ENCODE results near the gene FNDC5.
A peak's percentile ranks its signal among the peaks of the same experiment; 100 is the strongest.

Gene FNDC5

GRCh38 chr1:32881871-32882850 is 11.4 kb upstream of the FNDC5 start:
- H3K4me1 Mint-ChIP-seq (ENCODE audit: low read depth) = peaks cover 7% of the 10 kb centered on the region
- H3K27me3 Mint-ChIP-seq = peaks cover 12% of the 10 kb centered on the region
- no peak overlapping the region for H3K4me3 Mint-ChIP-seq
- no peaks in the 10 kb centered on the region for H3K36me3 Mint-ChIP-seq
- H3K9me3 Mint-ChIP-seq (ENCODE audit: low read depth) = no peaks in the 10 kb centered on the region
- H3K27ac Mint-ChIP-seq = no peak overlapping the region

- no peaks in the 10 kb centered on the region for H3K9me3 Mint-ChIP-seq (ENCODE audit: low read depth)
- peaks cover 6% of the 10 kb centered on the region for H3K4me1 Mint-ChIP-seq (ENCODE audit: low read depth)
- no peaks in the 10 kb centered on the region for H3K36me3 Mint-ChIP-seq
- H3K4me3 Mint-ChIP-seq = no peak overlapping the region
- peaks cover 10% of the 10 kb centered on the region for H3K27me3 Mint-ChIP-seq
- H3K27ac Mint-ChIP-seq = no peak overlapping the region
Observed at GRCh38 chr1:32881291-32881690, 10.6 kb upstream of the FNDC5 start.

- Mint-ChIP-seq H3K4me3 (no peak overlapping the region), H3K4me1 (ENCODE audit: low read depth) (peaks cover 2% of the 10 kb centered on the region), H3K27ac (no peak overlapping the region), H3K36me3 (peaks cover 3% of the 10 kb centered on the region), H3K9me3 (ENCODE audit: low read depth) (no peaks in the 10 kb centered on the region), H3K27me3 (peaks cover 15% of the 10 kb centered on the region)
Observed at GRCh38 chr1:32878637-32879041, 7.9 kb upstream of the FNDC5 start.

GRCh38 chr1:32878183-32878582 is 7.5 kb upstream of the FNDC5 start:
- Mint-ChIP-seq H3K4me3 (no peak overlapping the region), H3K36me3 (peaks cover 3% of the 10 kb centered on the region), H3K9me3 (ENCODE audit: low read depth) (no peaks in the 10 kb centered on the region), H3K4me1 (ENCODE audit: low read depth) (peaks cover 2% of the 10 kb centered on the region), H3K27ac (no peak overlapping the region), H3K27me3 (peaks cover 14% of the 10 kb centered on the region)

GRCh38 chr1:32877211-32878110 is 6.7 kb upstream of the FNDC5 start:
- Mint-ChIP-seq H3K4me1 (ENCODE audit: low read depth) (peaks cover 5% of the 10 kb centered on the region), H3K27ac (no peak overlapping the region), H3K27me3 (peaks cover 17% of the 10 kb centered on the region), H3K36me3 (peaks cover 3% of the 10 kb centered on the region), H3K4me3 (no peak overlapping the region), H3K9me3 (ENCODE audit: low read depth) (no peaks in the 10 kb centered on the region)

GRCh38 chr1:32876341-32877210 is 5.9 kb upstream of the FNDC5 start:
- Mint-ChIP-seq H3K4me3 (no peak overlapping the region), H3K36me3 (peaks cover 3% of the 10 kb centered on the region), H3K27me3 (peaks cover 22% of the 10 kb centered on the region), H3K9me3 (ENCODE audit: low read depth) (no peaks in the 10 kb centered on the region), H3K27ac (no peak overlapping the region), H3K4me1 (ENCODE audit: low read depth) (peaks cover 7% of the 10 kb centered on the region)

DNA sequence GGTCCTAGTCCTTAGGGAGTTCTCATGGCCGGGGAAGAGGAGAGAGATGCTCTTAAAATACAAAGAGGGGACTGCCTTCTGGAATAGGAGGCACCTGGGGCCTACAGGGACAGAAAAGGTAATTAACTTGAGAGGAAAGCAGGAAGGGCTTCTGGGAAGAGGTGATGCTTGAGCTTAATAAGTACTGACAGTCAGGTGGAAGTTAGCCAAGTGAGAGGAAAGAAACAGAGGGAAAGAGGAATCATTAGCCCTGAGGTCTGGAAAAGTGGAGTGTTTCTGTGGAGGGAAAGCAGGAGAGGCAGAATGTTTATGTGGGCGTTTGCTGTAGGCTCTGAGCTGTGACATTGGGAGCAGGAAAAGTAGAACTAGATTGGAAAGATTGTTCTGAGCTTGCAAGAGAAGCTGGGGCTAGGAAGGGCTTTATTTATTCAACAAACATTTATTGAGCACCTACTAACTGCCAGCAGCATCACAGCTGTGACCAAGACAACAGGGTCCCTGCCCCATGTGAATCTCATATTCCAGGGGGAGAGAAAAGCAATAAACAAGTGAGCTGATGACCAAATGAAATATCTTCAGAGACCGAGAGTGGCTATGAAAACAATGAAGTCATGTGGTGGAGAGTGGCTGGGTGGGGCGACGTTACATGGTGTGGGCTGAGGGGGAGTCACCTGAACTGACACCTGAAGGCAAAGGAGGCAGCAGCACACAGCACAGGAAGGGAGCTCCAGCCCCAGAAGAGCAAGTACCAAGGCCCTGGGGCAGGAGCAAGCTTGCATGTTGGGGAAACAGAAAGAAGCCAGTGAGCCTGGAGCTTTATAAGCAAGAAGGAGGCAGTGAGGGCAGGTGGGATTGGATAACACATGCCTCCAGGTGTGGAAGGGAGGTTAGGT is 4.4 kb upstream of the FNDC5 start:
- no peak overlapping the region for H3K4me3 Mint-ChIP-seq
- peaks cover 3% of the 10 kb centered on the region for H3K36me3 Mint-ChIP-seq
- H3K27ac Mint-ChIP-seq = no peak overlapping the region
- H3K4me1 Mint-ChIP-seq (ENCODE audit: low read depth) = peaks cover 15% of the 10 kb centered on the region
- H3K9me3 Mint-ChIP-seq (ENCODE audit: low read depth) = no peaks in the 10 kb centered on the region
- H3K27me3 Mint-ChIP-seq = peaks cover 29% of the 10 kb centered on the region

DNA sequence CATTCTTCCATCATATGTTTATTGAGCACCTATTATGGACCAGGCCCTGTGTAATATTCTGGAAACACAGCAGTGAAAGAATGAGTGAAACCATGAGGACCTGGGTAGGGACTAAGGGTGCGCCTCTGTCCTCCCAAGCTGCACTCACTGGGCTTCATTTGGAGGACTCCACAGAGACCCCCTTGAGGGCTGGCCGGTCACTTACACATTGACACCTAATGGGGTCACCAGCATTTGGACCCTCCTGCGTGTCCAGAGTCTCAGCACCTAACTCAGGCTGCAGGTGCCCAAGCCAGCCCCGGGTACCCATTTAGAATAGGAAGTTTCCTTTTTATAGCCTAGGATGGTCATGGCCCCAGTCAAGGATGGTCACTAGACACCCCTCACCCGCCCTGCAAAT is 2.8 kb upstream of the FNDC5 start:
- peaks cover 21% of the 10 kb centered on the region for H3K4me1 Mint-ChIP-seq (ENCODE audit: low read depth)
- no peak overlapping the region for H3K27ac Mint-ChIP-seq
- H3K9me3 Mint-ChIP-seq (ENCODE audit: low read depth) = no peaks in the 10 kb centered on the region
- peaks cover 6% of the 10 kb centered on the region for H3K36me3 Mint-ChIP-seq
- H3K27me3 Mint-ChIP-seq = peaks cover 39% of the 10 kb centered on the region
- H3K4me3 Mint-ChIP-seq = no peak overlapping the region

DNA sequence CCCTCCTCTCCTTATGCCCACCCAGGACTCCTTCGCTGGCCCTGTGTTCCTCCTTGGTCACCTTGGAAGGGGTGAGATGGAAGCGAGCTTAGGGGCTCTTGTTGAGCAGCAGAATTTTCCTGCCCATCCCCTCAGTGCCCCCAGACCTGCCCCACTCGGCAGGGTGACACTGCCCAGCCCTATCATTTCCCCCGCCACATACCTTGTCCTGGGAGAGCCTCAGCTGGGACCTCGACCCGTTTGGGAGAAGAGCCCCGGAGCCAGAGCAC is 1.4 kb upstream of the FNDC5 start:
- H3K4me1 Mint-ChIP-seq (ENCODE audit: low read depth) = peaks cover 21% of the 10 kb centered on the region
- H3K9me3 Mint-ChIP-seq (ENCODE audit: low read depth) = no peaks in the 10 kb centered on the region
- peaks cover 36% of the 10 kb centered on the region for H3K27me3 Mint-ChIP-seq
- no peak overlapping the region for H3K27ac Mint-ChIP-seq
- no peak overlapping the region for H3K4me3 Mint-ChIP-seq
- peaks cover 11% of the 10 kb centered on the region for H3K36me3 Mint-ChIP-seq

DNA sequence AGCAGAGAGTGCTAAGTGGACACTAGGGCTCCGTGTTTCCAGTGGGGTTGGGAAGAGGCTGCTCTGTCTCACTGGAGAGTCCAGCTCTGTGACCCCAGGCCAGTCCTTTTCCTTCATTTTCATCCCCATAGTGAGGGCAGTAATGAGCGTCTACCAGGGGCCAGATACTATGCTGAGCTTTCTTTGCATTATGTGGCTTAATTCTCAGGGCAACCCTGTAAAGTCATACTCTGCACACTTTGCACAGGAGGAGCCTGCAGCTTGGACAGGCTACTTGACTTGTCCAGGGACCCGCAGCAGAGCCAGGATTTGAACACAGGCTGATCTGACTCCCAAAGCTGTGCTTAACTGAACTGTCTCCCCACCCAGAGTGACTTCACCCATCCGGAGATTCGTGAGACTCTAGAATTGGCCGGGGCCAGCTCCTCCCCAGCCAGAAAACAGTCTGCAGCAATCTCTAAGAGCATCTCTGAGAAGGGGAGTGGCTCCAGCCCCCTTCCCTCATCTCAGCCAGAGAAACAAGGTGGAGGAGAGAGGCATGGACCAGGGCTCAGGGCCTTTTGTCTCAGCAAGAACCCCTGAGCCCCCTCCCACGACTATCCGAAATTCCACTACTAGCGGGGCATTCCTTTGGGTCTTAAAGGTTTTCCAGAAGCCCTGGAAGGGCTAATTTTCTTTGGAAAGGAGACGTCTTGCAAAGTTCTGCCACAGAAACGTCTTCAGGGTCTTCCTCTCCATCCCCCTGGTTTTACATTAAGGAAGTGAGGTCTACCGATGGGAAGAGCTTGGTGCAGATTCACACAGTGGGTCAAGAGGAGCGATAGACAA is 866 bp upstream of the FNDC5 start:
- no peak overlapping the region for H3K27ac Mint-ChIP-seq
- peak overlapping the region; percentile 77 for H3K4me3 Mint-ChIP-seq
- H3K4me1 Mint-ChIP-seq (ENCODE audit: low read depth) = peaks cover 21% of the 10 kb centered on the region
- no peaks in the 10 kb centered on the region for H3K9me3 Mint-ChIP-seq (ENCODE audit: low read depth)
- peaks cover 12% of the 10 kb centered on the region for H3K36me3 Mint-ChIP-seq
- H3K27me3 Mint-ChIP-seq = peaks cover 36% of the 10 kb centered on the region

DNA sequence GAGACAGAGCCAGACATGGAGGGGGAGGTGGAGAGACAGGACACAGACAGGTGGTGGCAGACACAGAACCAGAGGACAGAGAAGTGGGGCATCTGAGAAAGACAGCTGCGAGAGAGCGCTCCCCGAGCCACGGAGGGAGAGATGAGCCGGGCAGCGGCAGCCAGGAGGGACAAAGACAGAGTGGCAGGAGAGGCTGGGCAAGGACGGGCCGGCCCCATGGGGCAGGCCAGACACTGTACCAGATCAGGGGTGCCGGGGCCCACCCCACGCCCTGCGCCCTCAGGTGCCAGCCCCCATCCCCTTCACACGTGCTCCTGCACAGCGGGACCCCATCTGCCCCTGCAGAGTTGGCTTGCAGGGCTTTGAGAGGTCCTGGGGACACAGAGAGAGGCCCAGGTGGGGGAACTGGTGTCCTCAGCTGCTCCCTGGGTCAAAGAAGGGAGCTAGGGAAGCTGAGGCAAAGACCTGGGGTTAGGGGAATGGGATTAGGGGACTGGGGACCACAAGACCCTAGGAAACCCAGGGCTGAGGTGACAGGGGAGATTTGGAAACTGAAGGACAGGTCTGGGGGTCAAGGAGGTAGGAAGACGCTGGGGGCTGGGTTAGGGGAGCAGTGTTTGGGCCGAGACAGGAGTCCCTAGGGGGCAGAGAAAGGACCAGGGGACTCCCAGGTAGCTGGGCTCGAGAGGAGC is 643 bp downstream of the FNDC5 start:
- H3K4me1 Mint-ChIP-seq (ENCODE audit: low read depth) = peaks cover 19% of the 10 kb centered on the region
- H3K4me3 Mint-ChIP-seq = peak overlapping the region; percentile 62

DNA sequence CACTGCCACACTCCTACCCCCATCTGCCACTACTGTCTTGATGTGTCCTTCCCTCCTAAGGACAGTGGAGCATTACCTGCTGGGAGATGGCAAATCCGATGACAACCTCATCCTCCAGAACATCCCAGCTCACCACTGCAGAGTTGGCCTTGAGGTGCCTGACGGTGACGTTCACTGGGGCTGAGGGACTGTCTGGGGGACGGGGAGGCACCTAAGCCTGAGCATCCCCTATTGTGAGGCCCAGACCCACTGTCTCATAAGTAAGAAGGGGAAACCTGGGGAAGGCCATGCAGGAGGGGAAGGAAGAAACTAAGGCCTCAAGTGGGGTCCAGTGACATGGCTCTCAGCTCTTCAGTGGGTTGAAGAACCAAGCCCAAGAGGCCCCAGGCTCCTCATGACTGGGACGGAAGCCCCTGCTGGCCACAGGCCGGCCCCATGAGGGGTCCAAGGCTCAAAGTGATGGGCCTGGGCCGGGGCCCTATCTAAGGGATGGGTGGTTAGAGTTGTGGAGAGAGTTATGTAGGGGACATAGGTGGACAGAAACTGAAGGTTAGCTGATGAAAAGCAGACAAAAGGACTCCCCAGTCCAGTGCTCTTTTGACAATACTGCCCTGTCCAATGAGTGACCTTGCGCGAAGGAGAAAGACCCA is 1.8 kb downstream of the FNDC5 start:
- Mint-ChIP-seq H3K27ac (no peak overlapping the region), H3K4me3 (peak overlapping the region; percentile 62), H3K9me3 (ENCODE audit: low read depth) (no peaks in the 10 kb centered on the region), H3K36me3 (peaks cover 17% of the 10 kb centered on the region), H3K27me3 (peaks cover 24% of the 10 kb centered on the region), H3K4me1 (ENCODE audit: low read depth) (peaks cover 19% of the 10 kb centered on the region)

More for the DNA sequence above, 643 bp downstream of the FNDC5 start:
- Mint-ChIP-seq H3K27me3 (peaks cover 28% of the 10 kb centered on the region), H3K9me3 (ENCODE audit: low read depth) (no peaks in the 10 kb centered on the region), H3K27ac (peak overlapping the region; percentile 34), H3K36me3 (peaks cover 13% of the 10 kb centered on the region)
